Right lung (tissue), 5 donors: ENCODE measurements around the gene RITA1. TPM values are rescaled to one million over a fixed set of nuclear protein-coding genes. Genes with fewer than 3 reads are reported as not detected.

ENCODE experiments used
- polyA plus RNA-seq, 5 donors: library from polyadenylated mRNA; unstranded; fragments of 120-200 nt; gene quantifications; one replicate each; pipeline versions ENCODE4 v1.2.1 to v1.2.3, GENCODE V29; 2013; ENCODE audit warnings: inconsistent platforms in 1 of 5, low replicate concordance in 1 of 5; ENCODE audit not compliant: insufficient read length in 5 of 5, insufficient read depth in 1 of 5

The RITA1 gene
- polyA plus RNA-seq, 5 donors: 8.3 to 16.7 (median 11.5) TPM

Other genes with a start within 250 kb of the RITA1 start
- 10 to 100 TPM; 15.1 to 18.0 (median 16.7) TPM for gene OAS3, start 247.2 kb upstream of the RITA1 start, polyA plus RNA-seq
- gene OAS2, start 207.2 kb upstream of the RITA1 start, polyA plus RNA-seq: 10 to 100 TPM in 3 of 5 donors, 1 to 10 TPM in 2; 7.0 to 12.1 (median 10.5) TPM
- 1 to 10 TPM; 2.7 to 6.4 (median 3.8) TPM for gene DTX1, start 129.0 kb upstream of the RITA1 start, polyA plus RNA-seq
- under 1 TPM; 0.15 to 0.56 (median 0.25) TPM for gene RASAL1, start 50.0 kb upstream of the RITA1 start, polyA plus RNA-seq
- gene CFAP73, start 36.0 kb upstream of the RITA1 start, polyA plus RNA-seq: 1 to 10 TPM in 4 of 5 donors, under 1 TPM in 1; 0.61 to 8.5 (median 3.6) TPM
- gene DDX54, start 243 bp upstream of the RITA1 start, polyA plus RNA-seq: 10 to 100 TPM; 42.3 to 88.3 (median 54.9) TPM
- gene TPCN1, start 35.7 kb downstream of the RITA1 start, polyA plus RNA-seq: 10 to 100 TPM; 21.7 to 36.0 (median 28.8) TPM
- 10 to 100 TPM; 10.5 to 16.8 (median 14.5) TPM for gene SLC8B1, start 149.4 kb downstream of the RITA1 start, polyA plus RNA-seq
- 10 to 100 TPM; 16.4 to 23.1 (median 19.9) TPM for gene PLBD2, start 172.9 kb downstream of the RITA1 start, polyA plus RNA-seq
- gene SDS, start 218.2 kb downstream of the RITA1 start, polyA plus RNA-seq: under 1 TPM in 4 of 5 donors, not detected in 1; 0.17 to 0.40 (median 0.28) TPM
- gene SDSL, start 236.7 kb downstream of the RITA1 start, polyA plus RNA-seq: 1 to 10 TPM; 3.1 to 5.5 (median 5.1) TPM